ENCODE results near the gene RIMS3. TPM values are rescaled to one million over a fixed set of nuclear protein-coding genes. Genes with fewer than 3 reads are reported as not detected.

RIMS3 gene
- total RNA-seq, 1 experiment from 2014 or later: 19.8 TPM

DNA sequence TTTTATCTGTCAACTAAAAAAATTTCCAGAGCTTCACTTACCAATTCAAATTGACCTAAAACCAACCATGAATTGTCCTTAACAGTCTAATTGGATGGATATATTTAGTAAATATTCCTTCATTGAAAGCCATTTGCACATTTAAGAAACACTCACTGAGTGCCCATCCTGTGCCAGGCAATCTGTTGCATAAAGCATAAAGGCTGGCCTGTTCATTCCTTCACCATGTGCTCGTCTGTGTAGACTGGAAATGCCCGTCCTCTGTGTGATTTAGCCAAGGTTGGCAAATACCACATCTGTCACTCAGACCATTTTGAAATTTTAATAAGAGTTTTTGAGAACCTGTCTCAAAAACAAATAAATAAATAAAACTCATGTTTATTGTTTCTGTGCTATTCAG lies 76.9 kb downstream of the RIMS3 start:
- TF ChIP-seq JUN (CRISPR knock-in tag; IDR thresholded peaks at IDR 0.05): no peak
- TF ChIP-seq, protein P1, sequence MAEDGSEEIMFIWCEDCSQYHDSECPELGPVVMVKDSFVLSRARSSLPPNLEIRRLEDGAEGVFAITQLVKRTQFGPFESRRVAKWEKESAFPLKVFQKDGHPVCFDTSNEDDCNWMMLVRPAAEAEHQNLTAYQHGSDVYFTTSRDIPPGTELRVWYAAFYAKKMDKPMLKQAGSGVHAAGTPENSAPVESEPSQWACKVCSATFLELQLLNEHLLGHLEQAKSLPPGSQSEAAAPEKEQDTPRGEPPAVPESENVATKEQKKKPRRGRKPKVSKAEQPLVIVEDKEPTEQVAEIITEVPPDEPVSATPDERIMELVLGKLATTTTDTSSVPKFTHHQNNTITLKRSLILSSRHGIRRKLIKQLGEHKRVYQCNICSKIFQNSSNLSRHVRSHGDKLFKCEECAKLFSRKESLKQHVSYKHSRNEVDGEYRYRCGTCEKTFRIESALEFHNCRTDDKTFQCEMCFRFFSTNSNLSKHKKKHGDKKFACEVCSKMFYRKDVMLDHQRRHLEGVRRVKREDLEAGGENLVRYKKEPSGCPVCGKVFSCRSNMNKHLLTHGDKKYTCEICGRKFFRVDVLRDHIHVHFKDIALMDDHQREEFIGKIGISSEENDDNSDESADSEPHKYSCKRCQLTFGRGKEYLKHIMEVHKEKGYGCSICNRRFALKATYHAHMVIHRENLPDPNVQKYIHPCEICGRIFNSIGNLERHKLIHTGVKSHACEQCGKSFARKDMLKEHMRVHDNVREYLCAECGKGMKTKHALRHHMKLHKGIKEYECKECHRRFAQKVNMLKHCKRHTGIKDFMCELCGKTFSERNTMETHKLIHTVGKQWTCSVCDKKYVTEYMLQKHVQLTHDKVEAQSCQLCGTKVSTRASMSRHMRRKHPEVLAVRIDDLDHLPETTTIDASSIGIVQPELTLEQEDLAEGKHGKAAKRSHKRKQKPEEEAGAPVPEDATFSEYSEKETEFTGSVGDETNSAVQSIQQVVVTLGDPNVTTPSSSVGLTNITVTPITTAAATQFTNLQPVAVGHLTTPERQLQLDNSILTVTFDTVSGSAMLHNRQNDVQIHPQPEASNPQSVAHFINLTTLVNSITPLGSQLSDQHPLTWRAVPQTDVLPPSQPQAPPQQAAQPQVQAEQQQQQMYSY (CRISPR knock-in tag; IDR thresholded peaks at IDR 0.05): no peak
- TF ChIP-seq SMAD3 (CRISPR knock-in tag; IDR thresholded peaks at IDR 0.05; ENCODE audit: borderline replicate concordance): no peak
- TF ChIP-seq, protein P2, sequence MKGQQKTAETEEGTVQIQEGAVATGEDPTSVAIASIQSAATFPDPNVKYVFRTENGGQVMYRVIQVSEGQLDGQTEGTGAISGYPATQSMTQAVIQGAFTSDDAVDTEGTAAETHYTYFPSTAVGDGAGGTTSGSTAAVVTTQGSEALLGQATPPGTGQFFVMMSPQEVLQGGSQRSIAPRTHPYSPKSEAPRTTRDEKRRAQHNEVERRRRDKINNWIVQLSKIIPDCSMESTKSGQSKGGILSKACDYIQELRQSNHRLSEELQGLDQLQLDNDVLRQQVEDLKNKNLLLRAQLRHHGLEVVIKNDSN (CRISPR knock-in tag; IDR thresholded peaks at IDR 0.05): no peak
- TF ChIP-seq CBFB (CRISPR knock-in tag; IDR thresholded peaks at IDR 0.05; ENCODE audit: low read depth): no peak
- TF ChIP-seq ZNF219 (CRISPR knock-in tag; IDR thresholded peaks at IDR 0.05; ENCODE audit: borderline replicate concordance): no peak
- TF ChIP-seq FOXJ3 (CRISPR knock-in tag; IDR thresholded peaks at IDR 0.05; ENCODE audit: borderline replicate concordance): no peak
- TF ChIP-seq, protein P3, sequence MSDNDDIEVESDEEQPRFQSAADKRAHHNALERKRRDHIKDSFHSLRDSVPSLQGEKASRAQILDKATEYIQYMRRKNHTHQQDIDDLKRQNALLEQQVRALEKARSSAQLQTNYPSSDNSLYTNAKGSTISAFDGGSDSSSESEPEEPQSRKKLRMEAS (CRISPR knock-in tag; IDR thresholded peaks at IDR 0.05): no peak
- no peak for TF ChIP-seq TEAD4 (CRISPR knock-in tag; IDR thresholded peaks at IDR 0.05)
- TF ChIP-seq MYBL2 (CRISPR knock-in tag; IDR thresholded peaks at IDR 0.05): no peak
- H3K27ac Mint-ChIP-seq: no peak overlapping the region
- H3K27me3 Mint-ChIP-seq (ENCODE audit: low read depth): peaks cover 12% of the 10 kb centered on the region; the same call in 1 of the 2 replicates
- ChIA-PET CTCF (interaction anchor here (1.7 kb wide), 1 partner anchor 37 kb away, joined by 4 read pairs; no protein-coding TSS in a partner anchor), POLR2A (no interaction called here)
- ATAC-seq: no peak
- H3K4me3 Mint-ChIP-seq: no peak overlapping the region
- peaks cover 13% of the 10 kb centered on the region for H3K9me3 Mint-ChIP-seq
- DNase-seq (ENCODE audit: low spot score): no peak
- H3K4me1 Mint-ChIP-seq: peaks cover 14% of the 10 kb centered on the region
- peaks cover 11% of the 10 kb centered on the region for H3K36me3 Mint-ChIP-seq

DNA sequence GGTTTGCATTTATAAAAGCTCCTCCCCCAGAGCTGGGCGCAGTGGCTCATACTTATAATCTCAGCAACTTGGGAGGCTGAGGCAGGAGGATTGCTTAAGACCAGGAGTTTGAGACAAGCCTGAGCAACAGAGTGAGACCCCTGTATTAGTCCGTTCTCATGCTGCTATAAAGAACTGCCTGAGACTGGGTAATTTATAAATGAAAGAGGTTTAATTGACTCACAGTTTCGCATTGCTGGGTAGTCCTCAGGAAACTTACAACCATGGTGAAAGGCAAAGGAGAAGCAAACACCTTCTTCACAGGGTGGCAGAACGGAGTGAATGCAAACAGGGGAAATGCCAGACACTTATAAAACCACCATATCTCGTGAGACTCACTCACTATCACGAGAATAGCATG lies 81.5 kb downstream of the RIMS3 start:
- peak; percentile 69 for ATAC-seq
- peak overlapping the region; percentile 94 for H3K27ac Mint-ChIP-seq
- H3K9me3 Mint-ChIP-seq: no peaks in the 10 kb centered on the region
- H3K4me1 Mint-ChIP-seq: peaks cover 18% of the 10 kb centered on the region
- H3K27me3 Mint-ChIP-seq (ENCODE audit: low read depth): peaks cover 9% of the 10 kb centered on the region; the same call in 1 of the 2 replicates
- no peaks in the 10 kb centered on the region for H3K36me3 Mint-ChIP-seq
- DNase-seq (ENCODE audit: low spot score): no peak
- TF ChIP-seq HMGA2 (CRISPR knock-in tag; IDR thresholded peaks at IDR 0.05) (no peak), NFYB (CRISPR knock-in tag; conservative IDR thresholded peaks at IDR 0.05; ENCODE audit: low read depth) (no peak), ZNF121 (CRISPR knock-in tag; IDR thresholded peaks at IDR 0.05) (peak; percentile 97), SMAD3 (CRISPR knock-in tag; IDR thresholded peaks at IDR 0.05; ENCODE audit: borderline replicate concordance) (no peak), CREM (CRISPR knock-in tag; IDR thresholded peaks at IDR 0.05) (no peak), ZNF671 (CRISPR knock-in tag; IDR thresholded peaks at IDR 0.05) (no peak), FOXP1 (CRISPR knock-in tag; IDR thresholded peaks at IDR 0.05; ENCODE audit: borderline replicate concordance) (no peak), GTF2I (CRISPR knock-in tag; conservative IDR thresholded peaks at IDR 0.05) (0 out of 2 replicates have a peak, but pooled peaks have one; percentile 66), OVOL2 (CRISPR knock-in tag; IDR thresholded peaks at IDR 0.05; ENCODE audit: borderline replicate concordance) (no peak), ZNF263 (CRISPR knock-in tag; IDR thresholded peaks at IDR 0.05; ENCODE audit: low read depth) (no peak)
- TF ChIP-seq, protein P4, sequence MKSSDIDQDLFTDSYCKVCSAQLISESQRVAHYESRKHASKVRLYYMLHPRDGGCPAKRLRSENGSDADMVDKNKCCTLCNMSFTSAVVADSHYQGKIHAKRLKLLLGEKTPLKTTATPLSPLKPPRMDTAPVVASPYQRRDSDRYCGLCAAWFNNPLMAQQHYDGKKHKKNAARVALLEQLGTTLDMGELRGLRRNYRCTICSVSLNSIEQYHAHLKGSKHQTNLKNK (CRISPR knock-in tag; IDR thresholded peaks at IDR 0.05): no peak
- TF ChIP-seq, protein P5, sequence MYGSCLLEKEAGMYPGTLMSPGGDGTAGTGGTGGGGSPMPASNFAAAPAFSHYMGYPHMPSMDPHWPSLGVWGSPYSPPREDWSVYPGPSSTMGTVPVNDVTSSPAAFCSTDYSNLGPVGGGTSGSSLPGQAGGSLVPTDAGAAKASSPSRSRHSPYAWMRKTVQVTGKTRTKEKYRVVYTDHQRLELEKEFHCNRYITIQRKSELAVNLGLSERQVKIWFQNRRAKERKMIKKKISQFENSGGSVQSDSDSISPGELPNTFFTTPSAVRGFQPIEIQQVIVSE (CRISPR knock-in tag; IDR thresholded peaks at IDR 0.05; ENCODE audit: borderline replicate concordance): no peak
- TF ChIP-seq, protein P6, sequence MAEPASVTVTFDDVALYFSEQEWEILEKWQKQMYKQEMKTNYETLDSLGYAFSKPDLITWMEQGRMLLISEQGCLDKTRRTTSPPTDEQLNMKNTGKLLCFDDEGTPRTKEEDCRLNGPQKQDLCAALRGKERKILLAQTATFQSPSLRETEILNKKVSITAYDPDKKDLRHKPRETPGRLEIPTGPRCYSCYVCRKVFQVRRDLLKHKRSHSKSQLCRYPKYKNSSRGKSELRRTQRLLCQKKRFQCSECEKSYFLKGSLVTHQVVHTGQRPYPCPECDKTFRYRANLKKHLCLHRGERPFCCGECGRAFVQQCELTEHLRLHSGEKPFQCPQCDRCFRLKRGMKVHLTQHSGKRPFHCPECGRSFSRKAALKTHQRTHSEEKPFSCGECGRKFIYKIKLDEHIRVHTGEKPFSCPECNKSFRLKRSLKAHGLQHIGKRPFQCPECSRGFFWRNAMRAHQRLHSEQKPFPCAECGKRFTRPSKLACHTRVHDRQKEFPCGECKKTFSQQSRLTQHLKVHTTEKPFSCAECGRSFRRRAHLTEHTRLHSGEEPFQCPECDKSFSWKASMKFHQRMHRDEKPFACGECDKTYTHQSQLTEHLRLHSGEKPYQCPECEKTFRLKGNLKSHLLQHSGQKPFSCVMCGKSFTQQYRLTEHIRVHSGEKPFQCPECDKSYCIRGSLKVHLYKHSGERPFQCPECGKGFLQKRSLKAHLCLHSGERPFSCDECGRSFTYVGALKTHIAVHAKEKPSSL (CRISPR knock-in tag; conservative IDR thresholded peaks at IDR 0.05): no peak
- TF ChIP-seq, protein P7, sequence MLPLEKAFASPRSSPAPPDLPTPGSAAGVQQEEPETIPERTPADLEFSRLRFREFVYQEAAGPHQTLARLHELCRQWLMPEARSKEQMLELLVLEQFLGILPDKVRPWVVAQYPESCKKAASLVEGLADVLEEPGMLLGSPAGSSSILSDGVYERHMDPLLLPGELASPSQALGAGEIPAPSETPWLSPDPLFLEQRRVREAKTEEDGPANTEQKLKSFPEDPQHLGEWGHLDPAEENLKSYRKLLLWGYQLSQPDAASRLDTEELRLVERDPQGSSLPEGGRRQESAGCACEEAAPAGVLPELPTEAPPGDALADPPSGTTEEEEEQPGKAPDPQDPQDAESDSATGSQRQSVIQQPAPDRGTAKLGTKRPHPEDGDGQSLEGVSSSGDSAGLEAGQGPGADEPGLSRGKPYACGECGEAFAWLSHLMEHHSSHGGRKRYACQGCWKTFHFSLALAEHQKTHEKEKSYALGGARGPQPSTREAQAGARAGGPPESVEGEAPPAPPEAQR (CRISPR knock-in tag; IDR thresholded peaks at IDR 0.05): no peak
- TF ChIP-seq, protein P8, sequence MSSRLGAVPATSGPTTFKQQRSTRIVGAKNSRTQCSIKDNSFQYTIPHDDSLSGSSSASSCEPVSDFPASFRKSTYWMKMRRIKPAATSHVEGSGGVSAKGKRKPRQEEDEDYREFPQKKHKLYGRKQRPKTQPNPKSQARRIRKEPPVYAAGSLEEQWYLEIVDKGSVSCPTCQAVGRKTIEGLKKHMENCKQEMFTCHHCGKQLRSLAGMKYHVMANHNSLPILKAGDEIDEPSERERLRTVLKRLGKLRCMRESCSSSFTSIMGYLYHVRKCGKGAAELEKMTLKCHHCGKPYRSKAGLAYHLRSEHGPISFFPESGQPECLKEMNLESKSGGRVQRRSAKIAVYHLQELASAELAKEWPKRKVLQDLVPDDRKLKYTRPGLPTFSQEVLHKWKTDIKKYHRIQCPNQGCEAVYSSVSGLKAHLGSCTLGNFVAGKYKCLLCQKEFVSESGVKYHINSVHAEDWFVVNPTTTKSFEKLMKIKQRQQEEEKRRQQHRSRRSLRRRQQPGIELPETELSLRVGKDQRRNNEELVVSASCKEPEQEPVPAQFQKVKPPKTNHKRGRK (CRISPR knock-in tag; IDR thresholded peaks at IDR 0.05; ENCODE audit: borderline replicate concordance): no peak
- ChIA-PET POLR2A (no interaction called here), CTCF (no interaction called here)
- H3K4me3 Mint-ChIP-seq: no peak overlapping the region

All from WTC11 (cell line).